ENCODE results near the gene TRIM2.

DNA sequence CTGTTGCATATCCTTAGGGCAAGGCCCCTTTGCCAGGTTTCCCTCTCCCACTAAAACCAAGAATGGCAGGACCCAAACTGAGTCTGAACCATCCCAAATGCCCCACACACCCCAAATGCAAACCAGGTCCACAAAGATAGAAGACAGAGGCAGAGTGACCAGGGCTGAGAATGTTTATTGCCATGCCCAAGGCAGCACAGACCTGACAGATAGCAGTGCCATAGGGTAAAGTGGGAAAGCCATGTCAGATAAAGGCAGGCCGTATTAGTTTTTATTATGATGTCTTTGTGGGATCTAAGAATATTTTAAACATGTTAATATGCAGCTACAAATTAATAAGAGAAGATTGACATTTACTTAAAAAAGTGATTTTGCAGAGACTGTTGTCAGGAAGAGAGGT, 110.7 kb downstream of the TRIM2 start:
- TF ChIP-seq, protein P1, sequence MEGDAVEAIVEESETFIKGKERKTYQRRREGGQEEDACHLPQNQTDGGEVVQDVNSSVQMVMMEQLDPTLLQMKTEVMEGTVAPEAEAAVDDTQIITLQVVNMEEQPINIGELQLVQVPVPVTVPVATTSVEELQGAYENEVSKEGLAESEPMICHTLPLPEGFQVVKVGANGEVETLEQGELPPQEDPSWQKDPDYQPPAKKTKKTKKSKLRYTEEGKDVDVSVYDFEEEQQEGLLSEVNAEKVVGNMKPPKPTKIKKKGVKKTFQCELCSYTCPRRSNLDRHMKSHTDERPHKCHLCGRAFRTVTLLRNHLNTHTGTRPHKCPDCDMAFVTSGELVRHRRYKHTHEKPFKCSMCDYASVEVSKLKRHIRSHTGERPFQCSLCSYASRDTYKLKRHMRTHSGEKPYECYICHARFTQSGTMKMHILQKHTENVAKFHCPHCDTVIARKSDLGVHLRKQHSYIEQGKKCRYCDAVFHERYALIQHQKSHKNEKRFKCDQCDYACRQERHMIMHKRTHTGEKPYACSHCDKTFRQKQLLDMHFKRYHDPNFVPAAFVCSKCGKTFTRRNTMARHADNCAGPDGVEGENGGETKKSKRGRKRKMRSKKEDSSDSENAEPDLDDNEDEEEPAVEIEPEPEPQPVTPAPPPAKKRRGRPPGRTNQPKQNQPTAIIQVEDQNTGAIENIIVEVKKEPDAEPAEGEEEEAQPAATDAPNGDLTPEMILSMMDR (IDR thresholded peaks at IDR 0.05): no peak
- TF ChIP-seq POLR2A (IDR thresholded peaks at IDR 0.05): no peak

Data from lower leg skin (tissue), 3 donors.